Esophagus muscularis mucosa (tissue), 4 donors: ENCODE measurements around the gene DAB2IP. TPM values are rescaled to one million over a fixed set of nuclear protein-coding genes. Genes with fewer than 3 reads are reported as not detected.

Experiments
- DNase-seq: peaks from one replicate; pipeline ENCODE4 v3.0.0-alpha.2; 2017; ENCODE audit errors: extremely low spot score
- H3K27ac ChIP-seq, 4 donors: fragments of 200-600 bp; sonication (generic); replicated peaks in 1 of 4; 1 replicate in 3 of 4; 2 replicates in 1 of 4; pipeline ENCODE4 v1.5.1; 2016 to 2019; ENCODE audit warnings: mild to moderate bottlenecking in 1 of 4
- H3K27me3 ChIP-seq, 4 donors: fragments of 200-600 bp; sonication (generic); one replicate each; pipeline versions ENCODE4 v1.5.1 to v1.6.0; 2016 to 2019
- H3K36me3 ChIP-seq, 4 donors: fragments of 200-600 bp; sonication (generic); one replicate each; pipeline ENCODE4 v1.5.1; 2016 to 2019
- H3K4me1 ChIP-seq, 4 donors: fragments of 200-600 bp; sonication (generic); one replicate each; pipeline ENCODE4 v1.5.1; 2016 to 2019
- H3K4me3 ChIP-seq, 4 donors: fragments of 200-600 bp; sonication (generic); 1 replicate in 2 of 4; 2 replicates in 2 of 4; pipeline ENCODE4 v1.5.1; 2016 to 2019; ENCODE audit warnings: mild to moderate bottlenecking in 4 of 4, moderate library complexity in 1 of 4
- H3K9me3 ChIP-seq, 4 donors: fragments of 200-600 bp; sonication (generic); 1 replicate in 3 of 4; 2 replicates in 1 of 4; pipeline ENCODE4 v1.5.1; 2016 to 2019
- EP300 ChIP-seq: sonication (generic); formaldehyde crosslinking; IDR thresholded peaks from one replicate; pipeline ENCODE4 v1.6.1; 2017; ENCODE audit warnings: antibody characterized with exemption
- POLR2A ChIP-seq: fragments of 450-650 bp; IDR thresholded peaks from one replicate; pipeline ENCODE4 v1.6.1; 2017; ENCODE audit warnings: antibody characterized with exemption, moderate library complexity, mild to moderate bottlenecking, low read depth
- POLR2AphosphoS5 ChIP-seq, 2 donors: sonication (generic); formaldehyde crosslinking; IDR thresholded peaks; one replicate each; pipeline ENCODE4 v1.6.1; 2017; ENCODE audit warnings: antibody characterized with exemption in 2 of 2
- WGBS: methylation state at CpG from one replicate; pipeline ENCODE4 v1.1.5; 2018; 5-methylcytosine and 5-hydroxymethylcytosine counted together
- intact Hi-C: fragments of 100-400 bp; cut with DNase I; formaldehyde crosslinking; loops from one replicate; pipeline ENCODE4 v1.15.1; 2023
- total RNA-seq, 4 donors: library from RNA; depleted of rRNA; stranded (reverse); fragments of >200 nt; gene quantifications; one replicate each; pipeline versions ENCODE4 v1.1.0 to v1.2.1, GENCODE V29; 2016
- TF ChIP-seq, protein P1 (sequence below), 3 experiments: fragments of 200-600 bp in 2 of 3; fragments of 450-650 bp in 1 of 3; sonication (generic) in 2 of 3; IDR thresholded peaks; one replicate each; pipeline ENCODE4 v1.5.1; 2017 to 2019; ENCODE audit warnings: antibody characterized with exemption in 3 of 3, mild to moderate bottlenecking in 2 of 3, moderate library complexity in 1 of 3

The DAB2IP gene
- total RNA-seq, 4 donors from 2014 or later, result 41.7 to 102 (median 62.4) TPM

DNA sequence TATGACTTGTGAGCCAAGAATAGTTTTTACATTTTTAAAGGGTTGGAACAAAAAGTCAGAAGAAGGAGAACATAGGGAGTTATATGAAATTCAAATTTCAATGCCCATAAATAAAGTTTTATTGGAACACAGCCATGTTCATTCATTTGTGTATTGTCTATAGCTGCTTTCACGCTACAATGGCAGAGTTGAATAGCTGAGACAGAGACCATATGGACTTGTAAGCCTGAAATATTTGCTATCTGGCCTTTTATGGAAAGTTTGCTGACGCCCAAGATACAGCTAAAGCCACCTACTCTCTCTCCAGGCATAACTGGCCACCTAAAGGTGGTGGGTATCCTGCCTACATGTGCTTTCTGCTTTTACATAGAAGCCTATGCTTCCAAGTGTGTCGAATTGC lies 10.9 kb downstream of the DAB2IP start:
- Histone ChIP-seq H3K36me3 (no peaks in the 10 kb centered on the region), H3K9me3 (no peaks in the 10 kb centered on the region), H3K4me3 (no peak overlapping the region), H3K27me3 (no peaks in the 10 kb centered on the region), H3K27ac (peak overlapping the region in 1 of 4 donors; percentile 29), H3K4me1 (peaks cover 44 to 69% (median 49%) of the 10 kb centered on the region in 4 donors)
- WGBS, result 60% methylated on average over 3 of the region's 3 CpGs
- intact Hi-C loops, result no loop called here
- TF ChIP-seq EP300 (no peak), POLR2AphosphoS5 (IDR thresholded peaks at IDR 0.05) (no peak), POLR2A (no peak)
- TF ChIP-seq, protein P1, sequence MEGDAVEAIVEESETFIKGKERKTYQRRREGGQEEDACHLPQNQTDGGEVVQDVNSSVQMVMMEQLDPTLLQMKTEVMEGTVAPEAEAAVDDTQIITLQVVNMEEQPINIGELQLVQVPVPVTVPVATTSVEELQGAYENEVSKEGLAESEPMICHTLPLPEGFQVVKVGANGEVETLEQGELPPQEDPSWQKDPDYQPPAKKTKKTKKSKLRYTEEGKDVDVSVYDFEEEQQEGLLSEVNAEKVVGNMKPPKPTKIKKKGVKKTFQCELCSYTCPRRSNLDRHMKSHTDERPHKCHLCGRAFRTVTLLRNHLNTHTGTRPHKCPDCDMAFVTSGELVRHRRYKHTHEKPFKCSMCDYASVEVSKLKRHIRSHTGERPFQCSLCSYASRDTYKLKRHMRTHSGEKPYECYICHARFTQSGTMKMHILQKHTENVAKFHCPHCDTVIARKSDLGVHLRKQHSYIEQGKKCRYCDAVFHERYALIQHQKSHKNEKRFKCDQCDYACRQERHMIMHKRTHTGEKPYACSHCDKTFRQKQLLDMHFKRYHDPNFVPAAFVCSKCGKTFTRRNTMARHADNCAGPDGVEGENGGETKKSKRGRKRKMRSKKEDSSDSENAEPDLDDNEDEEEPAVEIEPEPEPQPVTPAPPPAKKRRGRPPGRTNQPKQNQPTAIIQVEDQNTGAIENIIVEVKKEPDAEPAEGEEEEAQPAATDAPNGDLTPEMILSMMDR (IDR thresholded peaks at IDR 0.05), result no peak
- DNase-seq, result no peak

DNA sequence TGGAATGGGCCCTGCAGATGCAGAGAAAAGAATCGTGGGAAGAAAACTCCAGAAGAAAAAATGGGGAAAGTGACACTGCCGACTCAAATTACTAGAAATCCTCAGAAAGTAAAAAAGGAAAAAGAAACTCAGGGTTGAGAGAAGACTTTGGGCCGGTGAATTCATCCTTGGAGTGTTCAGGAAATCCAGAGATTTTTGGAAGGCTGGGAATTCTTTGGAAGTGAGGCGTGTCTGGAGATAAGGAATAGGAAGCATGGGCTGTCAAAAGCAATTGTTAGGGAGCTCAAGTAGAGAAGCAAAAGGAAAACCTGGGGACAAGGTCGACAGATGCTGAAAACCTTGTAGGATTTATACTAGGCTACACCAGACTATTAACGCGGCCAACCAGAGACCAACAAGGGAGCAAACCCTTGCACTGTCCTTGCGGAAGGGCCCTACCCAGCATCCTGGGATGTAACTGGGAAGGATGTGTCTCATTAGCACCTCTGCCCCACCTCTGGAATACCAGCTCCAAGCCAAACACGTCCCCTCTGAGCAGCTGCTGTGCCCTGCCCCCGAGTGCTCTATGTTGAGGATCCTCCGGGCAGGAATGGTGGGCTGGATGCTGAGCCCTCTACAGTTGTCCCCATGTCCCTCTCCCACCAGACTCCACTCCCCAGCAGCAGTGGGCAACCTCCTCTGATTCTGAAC lies 11.6 kb downstream of the DAB2IP start:
- Histone ChIP-seq H3K27me3 (no peaks in the 10 kb centered on the region), H3K9me3 (no peaks in the 10 kb centered on the region), H3K36me3 (no peaks in the 10 kb centered on the region), H3K4me3 (no peak overlapping the region), H3K27ac (peak overlapping the region in 3 of 4 donors; percentile 5 to 30 (median 13)), H3K4me1 (peaks cover 37 to 64% (median 43%) of the 10 kb centered on the region in 4 donors)
- TF ChIP-seq, protein P1 (IDR thresholded peaks at IDR 0.05), result no peak
- TF ChIP-seq EP300 (no peak), POLR2AphosphoS5 (IDR thresholded peaks at IDR 0.05) (no peak), POLR2A (no peak)
- no peak for DNase-seq
- 65% methylated on average over 9 of the region's 11 CpGs for WGBS
- intact Hi-C loops, result no loop called here

DNA sequence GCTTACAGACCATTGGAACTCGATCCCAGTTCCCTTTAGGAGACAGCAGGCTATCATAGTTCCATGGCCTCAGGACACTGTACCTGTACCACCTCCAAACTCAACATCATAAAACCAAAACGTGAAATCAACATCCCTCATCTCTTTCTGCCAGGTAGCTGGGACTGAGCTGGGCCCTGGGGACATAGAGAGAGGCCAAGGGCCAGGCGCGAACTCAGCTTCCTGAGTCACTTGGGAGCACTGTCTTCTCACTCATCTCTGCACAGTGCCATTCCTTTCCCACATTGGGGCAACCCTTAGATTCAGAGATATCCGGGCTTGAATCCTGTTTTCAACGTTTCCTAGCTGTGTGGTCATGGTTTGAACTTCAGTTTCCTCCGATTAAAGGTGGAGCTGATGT lies 12.2 kb downstream of the DAB2IP start:
- H3K27me3 ChIP-seq, result no peaks in the 10 kb centered on the region
- intact Hi-C loops, result no loop called here
- no peak overlapping the region for H3K4me3 ChIP-seq
- 84% methylated on average over 7 of the region's 7 CpGs for WGBS
- DNase-seq, result no peak
- H3K27ac ChIP-seq, result peak overlapping the region in 2 of 4 donors; percentile 5 to 30
- H3K9me3 ChIP-seq, result no peaks in the 10 kb centered on the region
- peaks cover 33 to 63% (median 39%) of the 10 kb centered on the region in 4 donors for H3K4me1 ChIP-seq
- TF ChIP-seq POLR2AphosphoS5 (IDR thresholded peaks at IDR 0.05), result no peak
- no peak for TF ChIP-seq EP300
- TF ChIP-seq POLR2A, result no peak
- TF ChIP-seq, protein P1 (IDR thresholded peaks at IDR 0.05), result no peak
- H3K36me3 ChIP-seq, result no peaks in the 10 kb centered on the region

DNA sequence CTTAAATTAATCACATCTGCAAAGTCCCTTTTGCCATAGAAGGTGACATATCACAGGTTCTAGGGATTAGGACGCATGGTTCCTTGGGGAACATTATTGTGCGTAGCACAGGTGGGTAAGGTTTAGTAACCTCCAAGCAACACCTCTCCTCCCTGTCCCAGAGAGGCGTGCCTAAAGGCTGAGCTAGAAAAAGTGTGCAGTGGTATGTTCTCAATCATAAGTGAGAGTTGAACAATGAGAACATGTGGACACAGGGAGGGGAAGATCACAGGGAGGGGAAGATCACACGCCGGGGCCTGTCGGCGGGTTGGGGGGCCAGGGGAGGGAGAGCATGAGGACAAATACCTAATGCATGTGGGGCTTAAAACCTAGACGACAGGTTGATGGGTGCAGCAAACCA lies 14.9 kb downstream of the DAB2IP start:
- TF ChIP-seq, protein P1 (IDR thresholded peaks at IDR 0.05), result no peak
- no peak for TF ChIP-seq POLR2AphosphoS5 (IDR thresholded peaks at IDR 0.05)
- TF ChIP-seq EP300, result no peak
- no peak for TF ChIP-seq POLR2A
- H3K9me3 ChIP-seq, result no peaks in the 10 kb centered on the region
- 94% methylated on average over 8 of the region's 8 CpGs for WGBS
- peaks cover 0 to 5% (median 2%) of the 10 kb centered on the region in 4 donors for H3K36me3 ChIP-seq
- intact Hi-C loops, result no loop called here
- no peaks in the 10 kb centered on the region for H3K27me3 ChIP-seq
- peaks cover 26 to 54% (median 33%) of the 10 kb centered on the region in 4 donors for H3K4me1 ChIP-seq
- no peak overlapping the region for H3K4me3 ChIP-seq
- no peak for DNase-seq
- H3K27ac ChIP-seq, result no peak overlapping the region

DNA sequence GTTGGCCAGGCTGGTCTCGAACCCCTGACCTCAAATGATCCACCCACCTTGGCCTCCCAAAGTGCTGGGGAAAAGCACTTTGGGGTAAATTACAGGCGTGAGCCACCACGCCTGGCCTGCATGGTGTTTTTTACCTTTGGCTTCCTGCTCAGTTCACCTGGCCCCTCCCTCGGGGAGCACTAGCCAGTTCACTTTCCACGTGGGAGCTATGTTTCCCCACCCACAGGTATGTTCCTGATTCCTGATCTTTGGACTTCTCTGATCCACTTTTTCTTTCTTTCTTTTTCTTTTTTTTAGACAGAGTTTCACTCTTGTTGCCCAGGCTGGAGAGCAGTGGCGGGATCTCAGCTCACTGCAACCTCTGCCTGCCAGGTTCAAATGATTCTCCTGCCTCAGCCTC lies 15.8 kb downstream of the DAB2IP start:
- Histone ChIP-seq H3K9me3 (no peaks in the 10 kb centered on the region), H3K36me3 (peaks cover 0 to 5% (median 2%) of the 10 kb centered on the region in 4 donors), H3K27me3 (no peaks in the 10 kb centered on the region), H3K4me3 (no peak overlapping the region), H3K4me1 (peaks cover 26 to 55% (median 39%) of the 10 kb centered on the region in 4 donors), H3K27ac (no peak overlapping the region)
- intact Hi-C loops, result no loop called here
- TF ChIP-seq EP300 (no peak), POLR2A (no peak), POLR2AphosphoS5 (IDR thresholded peaks at IDR 0.05) (no peak)
- TF ChIP-seq, protein P1 (IDR thresholded peaks at IDR 0.05), result no peak
- 95% methylated on average over 6 of the region's 6 CpGs for WGBS
- DNase-seq, result no peak
